ENCODE measurements around the gene LRRC66. TPM values are rescaled to one million over a fixed set of nuclear protein-coding genes. Genes with fewer than 3 reads are reported as not detected.

Gene LRRC66
- polyA plus RNA-seq, 1 donor from 2014 or later: 0.45 TPM

DNA sequence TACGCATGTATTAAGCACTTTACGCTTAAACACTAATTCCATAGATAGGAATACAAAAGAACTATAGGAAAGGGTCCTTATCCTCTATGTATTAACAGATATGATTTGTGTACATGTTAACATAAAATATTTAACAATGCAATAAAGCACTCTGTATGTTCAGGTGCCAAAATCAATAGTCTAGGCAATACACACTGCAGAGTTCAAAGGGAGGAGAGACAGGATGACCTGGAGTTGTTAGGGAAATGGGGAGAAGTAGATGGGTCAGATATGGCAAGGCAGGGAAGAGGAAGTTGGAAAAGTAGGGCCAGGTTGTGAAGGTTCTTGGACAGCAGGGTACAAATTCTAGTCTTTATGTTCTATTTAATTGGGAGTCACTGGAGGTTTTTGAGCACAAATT lies 15.0 kb upstream of the LRRC66 start:
- no peak for TF ChIP-seq EP300 (conservative IDR thresholded peaks at IDR 0.05; ENCODE audit: poor library complexity, severe bottlenecking)
- TF ChIP-seq MXI1 (conservative IDR thresholded peaks at IDR 0.05; ENCODE audit: poor library complexity, severe bottlenecking): no peak
- TF ChIP-seq, protein P1, sequence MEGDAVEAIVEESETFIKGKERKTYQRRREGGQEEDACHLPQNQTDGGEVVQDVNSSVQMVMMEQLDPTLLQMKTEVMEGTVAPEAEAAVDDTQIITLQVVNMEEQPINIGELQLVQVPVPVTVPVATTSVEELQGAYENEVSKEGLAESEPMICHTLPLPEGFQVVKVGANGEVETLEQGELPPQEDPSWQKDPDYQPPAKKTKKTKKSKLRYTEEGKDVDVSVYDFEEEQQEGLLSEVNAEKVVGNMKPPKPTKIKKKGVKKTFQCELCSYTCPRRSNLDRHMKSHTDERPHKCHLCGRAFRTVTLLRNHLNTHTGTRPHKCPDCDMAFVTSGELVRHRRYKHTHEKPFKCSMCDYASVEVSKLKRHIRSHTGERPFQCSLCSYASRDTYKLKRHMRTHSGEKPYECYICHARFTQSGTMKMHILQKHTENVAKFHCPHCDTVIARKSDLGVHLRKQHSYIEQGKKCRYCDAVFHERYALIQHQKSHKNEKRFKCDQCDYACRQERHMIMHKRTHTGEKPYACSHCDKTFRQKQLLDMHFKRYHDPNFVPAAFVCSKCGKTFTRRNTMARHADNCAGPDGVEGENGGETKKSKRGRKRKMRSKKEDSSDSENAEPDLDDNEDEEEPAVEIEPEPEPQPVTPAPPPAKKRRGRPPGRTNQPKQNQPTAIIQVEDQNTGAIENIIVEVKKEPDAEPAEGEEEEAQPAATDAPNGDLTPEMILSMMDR (IDR thresholded peaks at IDR 0.05; ENCODE audit: poor library complexity, severe bottlenecking): no peak
- TF ChIP-seq, protein P2, sequence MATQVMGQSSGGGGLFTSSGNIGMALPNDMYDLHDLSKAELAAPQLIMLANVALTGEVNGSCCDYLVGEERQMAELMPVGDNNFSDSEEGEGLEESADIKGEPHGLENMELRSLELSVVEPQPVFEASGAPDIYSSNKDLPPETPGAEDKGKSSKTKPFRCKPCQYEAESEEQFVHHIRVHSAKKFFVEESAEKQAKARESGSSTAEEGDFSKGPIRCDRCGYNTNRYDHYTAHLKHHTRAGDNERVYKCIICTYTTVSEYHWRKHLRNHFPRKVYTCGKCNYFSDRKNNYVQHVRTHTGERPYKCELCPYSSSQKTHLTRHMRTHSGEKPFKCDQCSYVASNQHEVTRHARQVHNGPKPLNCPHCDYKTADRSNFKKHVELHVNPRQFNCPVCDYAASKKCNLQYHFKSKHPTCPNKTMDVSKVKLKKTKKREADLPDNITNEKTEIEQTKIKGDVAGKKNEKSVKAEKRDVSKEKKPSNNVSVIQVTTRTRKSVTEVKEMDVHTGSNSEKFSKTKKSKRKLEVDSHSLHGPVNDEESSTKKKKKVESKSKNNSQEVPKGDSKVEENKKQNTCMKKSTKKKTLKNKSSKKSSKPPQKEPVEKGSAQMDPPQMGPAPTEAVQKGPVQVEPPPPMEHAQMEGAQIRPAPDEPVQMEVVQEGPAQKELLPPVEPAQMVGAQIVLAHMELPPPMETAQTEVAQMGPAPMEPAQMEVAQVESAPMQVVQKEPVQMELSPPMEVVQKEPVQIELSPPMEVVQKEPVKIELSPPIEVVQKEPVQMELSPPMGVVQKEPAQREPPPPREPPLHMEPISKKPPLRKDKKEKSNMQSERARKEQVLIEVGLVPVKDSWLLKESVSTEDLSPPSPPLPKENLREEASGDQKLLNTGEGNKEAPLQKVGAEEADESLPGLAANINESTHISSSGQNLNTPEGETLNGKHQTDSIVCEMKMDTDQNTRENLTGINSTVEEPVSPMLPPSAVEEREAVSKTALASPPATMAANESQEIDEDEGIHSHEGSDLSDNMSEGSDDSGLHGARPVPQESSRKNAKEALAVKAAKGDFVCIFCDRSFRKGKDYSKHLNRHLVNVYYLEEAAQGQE (IDR thresholded peaks at IDR 0.05; ENCODE audit: borderline replicate concordance): no peak
- no peak for TF ChIP-seq RAD21 (conservative IDR thresholded peaks at IDR 0.05)
- TF ChIP-seq SMC3 (conservative IDR thresholded peaks at IDR 0.05; ENCODE audit: poor library complexity): no peak
- TF ChIP-seq EZH2 (IDR thresholded peaks at IDR 0.05; ENCODE audit: borderline replicate concordance, insufficient read depth, low read length, poor library complexity, severe bottlenecking): no peak
- Histone ChIP-seq H3K27me3 (ENCODE audit: insufficient read depth, low read depth, low read length) (no peaks in the 10 kb centered on the region), H3K79me2 (replicated peaks; ENCODE audit: insufficient read depth, low read length) (peaks cover 43% of the 10 kb centered on the region), H3K9me3 (ENCODE audit: low read length) (no peaks in the 10 kb centered on the region), H3K9me2 (ENCODE audit: insufficient read depth, low read length) (no peaks in the 10 kb centered on the region), H3K4me3 (ENCODE audit: low read length) (no peak overlapping the region), H3K27ac (ENCODE audit: low read length) (no peak overlapping the region), H2AFZ (ENCODE audit: low read depth, low read length) (no peak overlapping the region), H3K4me2 (ENCODE audit: low read length) (no peak overlapping the region), H3K36me3 (ENCODE audit: insufficient read depth, low read length) (peaks cover 10% of the 10 kb centered on the region), H4K20me1 (ENCODE audit: insufficient read depth) (no peaks in the 10 kb centered on the region), H3K9ac (ENCODE audit: low read length) (no peak overlapping the region), H3F3A (ENCODE audit: insufficient read depth, low read length, poor library complexity, severe bottlenecking) (no peaks in the 10 kb centered on the region)

DNA sequence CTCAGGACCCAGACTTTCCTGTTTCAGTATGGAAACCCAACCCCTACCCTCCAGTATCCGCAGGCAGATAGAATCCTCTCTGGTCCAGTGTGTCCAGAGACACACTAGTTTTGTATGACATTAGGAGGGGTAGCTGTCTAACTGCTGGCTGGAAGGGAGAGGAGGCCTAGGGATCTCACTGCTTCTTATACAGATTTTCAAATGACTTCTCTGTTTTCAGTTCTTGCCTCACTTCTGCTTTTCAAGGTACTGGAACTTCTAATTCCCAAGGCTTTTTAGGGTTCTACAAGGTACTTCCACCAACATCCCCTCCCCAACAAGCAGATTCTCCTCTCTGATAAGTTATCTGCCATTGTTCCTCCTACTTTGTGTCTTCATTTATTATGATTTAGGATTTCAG lies 11.8 kb upstream of the LRRC66 start:
- Histone ChIP-seq H3K79me2 (replicated peaks; ENCODE audit: insufficient read depth, low read length) (peaks cover 27% of the 10 kb centered on the region), H3K27ac (ENCODE audit: low read length) (no peak overlapping the region), H3F3A (ENCODE audit: insufficient read depth, low read length, poor library complexity, severe bottlenecking) (no peaks in the 10 kb centered on the region)

More for the DNA sequence above, 11.8 kb upstream of the LRRC66 start:
- Histone ChIP-seq H2AFZ (ENCODE audit: low read depth, low read length) (no peak overlapping the region), H3K36me3 (ENCODE audit: insufficient read depth, low read length) (peaks cover 16% of the 10 kb centered on the region), H3K27me3 (ENCODE audit: insufficient read depth, low read depth, low read length) (no peaks in the 10 kb centered on the region), H4K20me1 (ENCODE audit: insufficient read depth) (no peaks in the 10 kb centered on the region), H3K4me3 (ENCODE audit: low read length) (no peak overlapping the region), H3K9me3 (ENCODE audit: low read length) (no peaks in the 10 kb centered on the region), H3K9me2 (ENCODE audit: insufficient read depth, low read length) (no peaks in the 10 kb centered on the region), H3K9ac (ENCODE audit: low read length) (no peak overlapping the region), H3K4me2 (ENCODE audit: low read length) (no peak overlapping the region)
- TF ChIP-seq, protein P2 (IDR thresholded peaks at IDR 0.05; ENCODE audit: borderline replicate concordance): no peak
- TF ChIP-seq MXI1 (conservative IDR thresholded peaks at IDR 0.05; ENCODE audit: poor library complexity, severe bottlenecking): no peak
